Nephron progenitor cell (in vitro differentiated cells): ENCODE measurements around the gene GCNT1.
A peak's percentile ranks its signal among the peaks of the same experiment; 100 is the strongest.

Experiments
- DNase-seq: peaks from one replicate; pipeline ENCODE4 v3.0.0; 2021
- H3K27ac Mint-ChIP-seq: 2 replicates; pipeline ENCODE4 v1.8.0; 2021; ENCODE audit warnings: mild to moderate bottlenecking, moderate library complexity, mixed read lengths
- H3K27me3 Mint-ChIP-seq: 2 replicates; pipeline ENCODE4 v1.8.0; 2021; ENCODE audit warnings: mild to moderate bottlenecking, low read depth, mixed read lengths; ENCODE audit not compliant: poor library complexity
- H3K36me3 Mint-ChIP-seq: 2 replicates; pipeline ENCODE4 v1.8.0; 2021; ENCODE audit warnings: low read depth, mixed read lengths
- H3K4me1 Mint-ChIP-seq: 2 replicates; pipeline ENCODE4 v1.8.0; 2021; ENCODE audit warnings: mixed read lengths
- H3K4me3 Mint-ChIP-seq: 2 replicates; pipeline ENCODE4 v1.8.0; 2021; ENCODE audit warnings: mild to moderate bottlenecking, moderate library complexity, mixed read lengths
- H3K9me3 Mint-ChIP-seq: 2 replicates; pipeline ENCODE4 v1.8.0; 2021; ENCODE audit warnings: mild to moderate bottlenecking, moderate library complexity, mixed read lengths
- CTCF ChIP-seq: fragments of 200-600 bp; sonication (generic); IDR thresholded peaks from 2 replicates; pipeline ENCODE4 v1.5.0; 2021; ENCODE audit warnings: antibody characterized with exemption

Gene GCNT1

DNA sequence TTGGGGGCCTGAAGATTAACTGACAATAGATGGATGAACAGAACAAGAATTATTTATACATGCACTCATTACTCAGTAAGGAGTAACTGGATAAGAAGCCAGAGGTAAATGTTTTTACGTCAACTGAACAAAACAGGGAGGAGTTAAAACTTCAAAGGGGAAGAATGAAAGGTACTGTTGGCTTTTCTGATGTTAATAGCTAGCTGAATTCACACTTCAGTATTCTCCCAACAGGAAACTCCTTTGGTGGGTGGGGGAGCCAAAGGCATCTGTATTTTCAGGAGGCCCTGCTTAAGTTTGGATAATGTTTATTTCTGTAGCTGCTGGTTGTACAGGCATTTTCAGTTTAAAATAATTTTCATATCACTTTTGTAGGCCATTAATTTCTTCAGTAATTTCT is 41.6 kb upstream of the GCNT1 start:
- no peak overlapping the region for H3K4me3 Mint-ChIP-seq
- no peaks in the 10 kb centered on the region for H3K4me1 Mint-ChIP-seq
- peaks cover 17% of the 10 kb centered on the region for H3K36me3 Mint-ChIP-seq
- DNase-seq = no peak
- no peak overlapping the region for H3K27ac Mint-ChIP-seq
- H3K9me3 Mint-ChIP-seq = peaks cover 42% of the 10 kb centered on the region
- TF ChIP-seq CTCF = no peak
- H3K27me3 Mint-ChIP-seq = peaks cover 3% of the 10 kb centered on the region

DNA sequence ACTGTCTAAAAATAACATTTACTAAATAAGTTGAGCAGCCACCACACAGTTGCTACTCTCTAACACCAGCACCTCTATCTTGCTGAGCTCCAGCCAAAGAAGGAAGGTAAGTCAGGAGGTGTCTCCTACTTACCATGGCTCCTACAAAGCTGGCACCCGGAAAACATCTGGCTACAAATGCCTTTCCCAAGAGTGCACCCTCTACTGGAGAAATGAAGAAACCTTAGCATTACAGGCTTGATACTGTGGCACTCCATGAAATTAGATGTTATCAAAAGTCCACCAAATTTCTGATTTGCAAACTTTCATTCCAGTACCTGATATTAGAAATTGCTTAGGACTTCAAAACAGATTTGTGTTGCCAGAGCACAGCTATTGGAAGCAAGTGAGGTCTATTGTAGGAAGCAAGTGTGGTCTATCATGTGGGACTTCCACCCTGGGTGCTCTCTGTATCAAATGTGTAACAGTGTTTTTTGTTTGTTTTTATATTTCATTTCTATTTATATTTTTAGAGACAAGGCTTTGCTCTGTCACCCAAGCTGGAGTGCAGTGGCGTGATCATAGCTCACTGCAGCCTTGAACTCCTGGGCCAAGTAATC is 39.1 kb upstream of the GCNT1 start:
- H3K9me3 Mint-ChIP-seq = peaks cover 18% of the 10 kb centered on the region
- peaks cover 3% of the 10 kb centered on the region for H3K27me3 Mint-ChIP-seq
- TF ChIP-seq CTCF = peak; percentile 36
- H3K27ac Mint-ChIP-seq = no peak overlapping the region
- DNase-seq = no peak
- no peak overlapping the region for H3K4me3 Mint-ChIP-seq
- H3K36me3 Mint-ChIP-seq = no peaks in the 10 kb centered on the region
- no peaks in the 10 kb centered on the region for H3K4me1 Mint-ChIP-seq

- H3K36me3 Mint-ChIP-seq = no peaks in the 10 kb centered on the region
- no peak overlapping the region for H3K4me3 Mint-ChIP-seq
- H3K4me1 Mint-ChIP-seq = no peaks in the 10 kb centered on the region
- no peak overlapping the region for H3K27ac Mint-ChIP-seq
- peaks cover 3% of the 10 kb centered on the region for H3K27me3 Mint-ChIP-seq
- no peak for DNase-seq
- no peak for TF ChIP-seq CTCF
- H3K9me3 Mint-ChIP-seq = no peaks in the 10 kb centered on the region
Observed at GRCh38 chr9:76423216-76424177, 35.5 kb upstream of the GCNT1 start.

DNA sequence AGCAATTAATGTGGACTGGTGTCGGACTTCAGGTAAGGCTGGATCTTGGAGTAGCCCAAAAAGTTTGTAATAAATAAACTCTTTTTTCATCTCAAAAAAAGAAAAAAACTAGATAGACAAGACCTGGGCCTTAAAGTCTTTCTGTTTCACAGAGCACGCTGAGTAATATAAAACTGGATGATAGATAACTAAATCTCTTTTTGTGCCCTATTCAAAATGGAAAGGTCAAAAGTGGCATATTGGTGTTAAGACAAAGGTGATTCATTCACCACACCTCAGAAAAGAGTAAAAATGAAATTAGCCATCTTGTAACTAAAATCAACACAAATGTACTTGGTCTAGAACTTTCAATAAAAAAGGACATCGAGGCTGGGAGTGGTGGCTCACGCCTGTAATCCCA is 34.5 kb upstream of the GCNT1 start:
- H3K4me1 Mint-ChIP-seq = no peaks in the 10 kb centered on the region
- no peak for DNase-seq
- peaks cover 3% of the 10 kb centered on the region for H3K27me3 Mint-ChIP-seq
- H3K27ac Mint-ChIP-seq = no peak overlapping the region
- H3K36me3 Mint-ChIP-seq = no peaks in the 10 kb centered on the region
- H3K9me3 Mint-ChIP-seq = no peaks in the 10 kb centered on the region
- H3K4me3 Mint-ChIP-seq = no peak overlapping the region
- TF ChIP-seq CTCF = no peak

GRCh38 chr9:76425677-76426453 is 33.1 kb upstream of the GCNT1 start:
- Mint-ChIP-seq H3K36me3 (no peaks in the 10 kb centered on the region), H3K4me1 (no peaks in the 10 kb centered on the region), H3K27me3 (no peaks in the 10 kb centered on the region), H3K4me3 (no peak overlapping the region), H3K27ac (peak overlapping the region; percentile 33), H3K9me3 (no peaks in the 10 kb centered on the region)
- no peak for TF ChIP-seq CTCF
- DNase-seq = no peak
